IMR-90 (cell line): ENCODE measurements around the gene FCRL5. TPM values are rescaled to one million over a fixed set of nuclear protein-coding genes. Genes with fewer than 3 reads are reported as not detected.

ENCODE experiments used
- ATAC-seq: fragments of 200-7000 bp; cut with Tn5 transposase; 2 replicates; pipeline ENCODE4 v1.9.1; 2020; ENCODE audit warnings: low read depth, mild to moderate bottlenecking, moderate library complexity
- BruUV-seq: library from RNA; stranded (reverse); fragments of 400-500 nt; replicated peaks from 2 replicates; lab custom pipeline; 2021; lab: Mats Ljungman, UMichigan
- CTCF ChIA-PET: fragments of 300-600 bp; formaldehyde crosslinking; extraction: SDS; loops from one replicate; lab custom pipeline; 2021; ENCODE audit warnings: antibody characterized with exemption; lab: Yijun Ruan, JAX
- POLR2A ChIA-PET: fragments of 300-600 bp; sonication (Branson Sonifier 250); formaldehyde crosslinking; loops from one replicate; lab custom pipeline; 2022; ENCODE audit warnings: antibody characterized with exemption; ENCODE audit not compliant: unreplicated experiment; lab: Charles Lee
- DNase-seq: peaks from one replicate; pipeline ENCODE4 v3.0.0; 2013
- H2AFZ ChIP-seq: replicated peaks from 2 replicates; pipeline ENCODE3; 2013; ENCODE audit warnings: low read length, mild to moderate bottlenecking; ENCODE audit not compliant: poor library complexity
- H2AK5ac ChIP-seq: 2 replicates; pipeline ENCODE4 v1.6.1; 2013; ENCODE audit warnings: low read depth, low read length, inconsistent platforms
- H2AK9ac ChIP-seq: replicated peaks from 2 replicates; pipeline ENCODE3; 2013; ENCODE audit warnings: mild to moderate bottlenecking, low read depth, low read length, moderate library complexity; ENCODE audit not compliant: poor library complexity
- H2BK120ac ChIP-seq: 2 replicates; pipeline ENCODE4 v1.6.1; 2013; ENCODE audit warnings: low read depth, low read length, inconsistent platforms
- H2BK15ac ChIP-seq: 3 replicates; pipeline ENCODE4 v1.6.1; 2013; ENCODE audit warnings: low read depth, low read length, inconsistent platforms
- H2BK20ac ChIP-seq: 2 replicates; pipeline ENCODE4 v1.6.1; 2013; ENCODE audit warnings: low read depth, mild to moderate bottlenecking, inconsistent platforms, low read length, moderate library complexity
- H2BK5ac ChIP-seq: 2 replicates; pipeline ENCODE4 v1.6.1; 2013; ENCODE audit warnings: mild to moderate bottlenecking, low read depth, low read length, inconsistent platforms; ENCODE audit not compliant: poor library complexity, severe bottlenecking
- H3K14ac ChIP-seq: replicated peaks from 2 replicates; pipeline ENCODE4 v1.6.1; 2013; ENCODE audit warnings: low read depth, low read length, inconsistent platforms
- H3K18ac ChIP-seq: 2 replicates; pipeline ENCODE4 v1.6.1; 2013; ENCODE audit warnings: low read depth, low read length, control low read depth
- H3K23ac ChIP-seq: 2 replicates; pipeline ENCODE4 v1.6.1; 2013; ENCODE audit warnings: low read depth, low read length, inconsistent platforms
- H3K27ac ChIP-seq: 2 replicates; pipeline ENCODE4 v1.5.1; 2013; ENCODE audit warnings: mild to moderate bottlenecking, control low read depth, low read length; ENCODE audit not compliant: insufficient read depth
- H3K27me3 ChIP-seq: 2 replicates; pipeline ENCODE4 v1.6.1; 2013; ENCODE audit warnings: low read length; ENCODE audit not compliant: control insufficient read depth, insufficient read depth
- H3K36me3 ChIP-seq: 2 replicates; pipeline ENCODE4 v1.6.1; 2013; ENCODE audit warnings: low read length, mixed read lengths; ENCODE audit not compliant: control insufficient read depth, insufficient read depth
- H3K4ac ChIP-seq: 2 replicates; pipeline ENCODE4 v1.6.1; 2013; ENCODE audit warnings: low read depth, low read length, inconsistent platforms
- H3K4me1 ChIP-seq: 2 replicates; pipeline ENCODE4 v1.6.1; 2013; ENCODE audit warnings: low read length, mixed read lengths; ENCODE audit not compliant: control insufficient read depth, insufficient read depth
- H3K4me2 ChIP-seq: 2 replicates; pipeline ENCODE4 v1.6.1; 2013; ENCODE audit warnings: low read depth, mild to moderate bottlenecking, control low read depth, low read length, moderate library complexity
- H3K4me3 ChIP-seq: 2 replicates; pipeline ENCODE4 v1.5.1; 2013; ENCODE audit warnings: low read depth, mild to moderate bottlenecking, control low read depth, low read length, moderate library complexity; ENCODE audit not compliant: insufficient read depth
- H3K56ac ChIP-seq: 2 replicates; pipeline ENCODE4 v1.6.1; 2013; ENCODE audit warnings: low read length, inconsistent platforms; ENCODE audit not compliant: insufficient read depth; ENCODE audit errors: extremely low read depth
- H3K79me1 ChIP-seq, 2 experiments: 2 replicates each; pipeline ENCODE4 v1.6.1; 2013; ENCODE audit warnings: low read length in 2 of 2, inconsistent platforms in 1 of 2, low read depth in 1 of 2
- H3K9ac ChIP-seq: 2 replicates; pipeline ENCODE4 v1.6.1; 2013; ENCODE audit warnings: low read depth, low read length, control low read depth
- H3K9me1 ChIP-seq: 2 replicates; pipeline ENCODE4 v1.6.1; 2013; ENCODE audit warnings: low read length, inconsistent platforms; ENCODE audit not compliant: insufficient read depth
- H3K9me3 ChIP-seq: 2 replicates; pipeline ENCODE4 v1.6.1; 2013; ENCODE audit warnings: low read length; ENCODE audit not compliant: control insufficient read depth, insufficient read depth
- H4K20me1 ChIP-seq: 2 replicates; pipeline ENCODE4 v1.6.1; 2013; ENCODE audit warnings: low read length, inconsistent platforms; ENCODE audit not compliant: insufficient read depth
- H4K5ac ChIP-seq: 2 replicates; pipeline ENCODE4 v1.6.1; 2013; ENCODE audit warnings: mild to moderate bottlenecking, low read depth, low read length, control low read depth
- H4K8ac ChIP-seq, 2 experiments: 2 replicates each; pipeline ENCODE4 v1.6.1; 2013; ENCODE audit warnings: low read depth in 2 of 2, low read length in 2 of 2, control low read depth in 1 of 2, inconsistent platforms in 1 of 2
- H4K91ac ChIP-seq: 2 replicates; pipeline ENCODE4 v1.6.1; 2013; ENCODE audit warnings: low read depth, low read length, inconsistent platforms; ENCODE audit not compliant: insufficient read depth
- CHD1 ChIP-seq: IDR thresholded peaks from 2 replicates; pipeline ENCODE4 v1.6.1; 2012; ENCODE audit warnings: low read depth, low read length, improper control_type of control experiment
- MAFK ChIP-seq: IDR thresholded peaks from 2 replicates; pipeline ENCODE4 v1.6.1; 2012; ENCODE audit warnings: low read depth, low read length, improper control_type of control experiment
- MXI1 ChIP-seq: IDR thresholded peaks from 2 replicates; pipeline ENCODE4 v1.6.1; 2012; ENCODE audit warnings: low read depth, mild to moderate bottlenecking, low read length, moderate library complexity, borderline replicate concordance
- RAD21 ChIP-seq: IDR thresholded peaks from 2 replicates; pipeline ENCODE4 v1.6.1; 2012; ENCODE audit warnings: low read length, improper control_type of control experiment
- RCOR1 ChIP-seq: IDR thresholded peaks from 2 replicates; pipeline ENCODE4 v1.6.1; 2012; ENCODE audit warnings: mild to moderate bottlenecking, low read length, improper control_type of control experiment; ENCODE audit not compliant: insufficient replicate concordance
- RFX5 ChIP-seq: IDR thresholded peaks from 2 replicates; pipeline ENCODE4 v1.8.0; 2012; ENCODE audit warnings: low read depth, mild to moderate bottlenecking, low read length, moderate library complexity
- SMC3 ChIP-seq: fragments of 150-350 bp; IDR thresholded peaks from 2 replicates; pipeline ENCODE4 v1.6.1; 2016; ENCODE audit warnings: low read depth, mild to moderate bottlenecking, antibody characterized with exemption, low read length, moderate library complexity
- WGBS, 2 experiments: methylation state at CpG; one replicate each; pipeline versions ENCODE4 v1.1.5 to v1.1.7; 2013; ENCODE audit warnings: missing lambda C conversion rate in 2 of 2; ENCODE audit not compliant: insufficient read length in 1 of 2; ENCODE audit errors: extremely low coverage in 2 of 2; 5-methylcytosine and 5-hydroxymethylcytosine counted together
- dilution Hi-C: fragments of 300-500 bp; cut with HindIII; formaldehyde crosslinking; loops from one replicate; pipeline ENCODE4 v1.14.3; 2018; ENCODE audit warnings: low sequenced_read_pairs; ENCODE audit not compliant: unreplicated experiment
- in situ Hi-C: fragments of 300-500 bp; cut with MboI; formaldehyde crosslinking; loops from 3 replicates; pipeline ENCODE4 v1.14.3; 2019; ENCODE audit warnings: low sequenced_read_pairs, inconsistent platforms, mixed read lengths
- intact Hi-C: fragments of 100-400 bp; cut with micrococcal nuclease; formaldehyde crosslinking; loops from 2 replicates; pipeline ENCODE4 v1.10.0; 2022
- polyA plus RNA-seq, 3 experiments: library from polyadenylated mRNA; depleted of rRNA; stranded (reverse); fragments of >200 nt; gene quantifications; 2 replicates each; pipeline ENCODE4 v1.2.3, GENCODE V29; 2012; ENCODE audit warnings: low replicate concordance in 1 of 3
- total RNA-seq: library from RNA; depleted of rRNA; stranded (reverse); fragments of >200 nt; gene quantifications from 2 replicates; pipeline ENCODE4 v1.2.3, GENCODE V29; 2012
- TF ChIP-seq, protein P1 (sequence below): fragments of 150-350 bp; IDR thresholded peaks from 2 replicates; pipeline ENCODE4 v1.6.1; 2017; ENCODE audit warnings: mild to moderate bottlenecking, antibody characterized with exemption, low read length, low read depth
- TF ChIP-seq, protein P2 (sequence below): fragments of 150-350 bp; IDR thresholded peaks from 2 replicates; pipeline ENCODE4 v1.6.1; 2016; ENCODE audit warnings: low read depth, mild to moderate bottlenecking, low read length, moderate library complexity, borderline replicate concordance

The FCRL5 gene
- total and polyA plus RNA-seq, 2 of the 4 experiments (the other 2 are of a cell fraction), result not detected

DNA sequence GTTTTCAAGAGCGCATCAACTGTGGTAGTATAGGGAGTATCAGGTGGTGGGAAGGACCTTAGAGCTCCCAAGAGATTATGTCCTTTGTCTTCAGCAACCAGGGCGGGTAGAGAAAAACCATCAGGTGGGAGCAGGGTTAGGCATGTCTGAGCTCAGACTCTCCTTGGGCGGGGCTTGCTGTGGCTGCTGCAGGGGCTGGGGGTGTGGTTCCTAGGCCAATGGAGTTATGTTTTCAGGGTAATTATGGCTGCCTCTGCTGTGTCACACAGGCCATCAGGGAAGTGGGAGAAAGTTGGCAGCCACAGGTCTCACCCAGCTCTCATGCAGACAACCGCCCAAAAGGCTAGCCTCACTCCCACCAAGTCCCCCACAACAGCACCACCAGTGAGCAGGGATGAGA, 74.9 kb downstream of the FCRL5 start:
- intact Hi-C loops (no loop called here), dilution Hi-C loops (no loop called here), in situ Hi-C loops (no loop called here)
- Histone ChIP-seq H3K79me1 (no peaks in the 10 kb centered on the region), H3K23ac (no peak overlapping the region), H4K20me1 (no peaks in the 10 kb centered on the region), H3K9me3 (no peaks in the 10 kb centered on the region), H3K18ac (no peak overlapping the region), H3K4ac (no peak overlapping the region), H2BK20ac (no peak overlapping the region), H3K27me3 (no peaks in the 10 kb centered on the region), H2BK5ac (no peak overlapping the region), H3K36me3 (no peaks in the 10 kb centered on the region), H3K27ac (no peak overlapping the region), H2AFZ (no peak overlapping the region), H2BK15ac (no peak overlapping the region), H3K4me3 (no peak overlapping the region), H3K4me1 (no peaks in the 10 kb centered on the region), H3K9me1 (no peaks in the 10 kb centered on the region), H4K8ac (no peak overlapping the region), H3K56ac (no peak overlapping the region), H3K4me2 (no peak overlapping the region), H2AK9ac (no peak overlapping the region), H3K9ac (no peak overlapping the region), H2BK120ac (no peak overlapping the region), H2AK5ac (no peak overlapping the region), H4K91ac (no peak overlapping the region), H3K14ac (no peak overlapping the region), H4K5ac (no peak overlapping the region)
- BruUV-seq, result no TSS peak
- DNase-seq, result no peak
- no peak for TF ChIP-seq RCOR1
- no peak for TF ChIP-seq SMC3
- no peak for TF ChIP-seq MXI1
- TF ChIP-seq, protein P1, sequence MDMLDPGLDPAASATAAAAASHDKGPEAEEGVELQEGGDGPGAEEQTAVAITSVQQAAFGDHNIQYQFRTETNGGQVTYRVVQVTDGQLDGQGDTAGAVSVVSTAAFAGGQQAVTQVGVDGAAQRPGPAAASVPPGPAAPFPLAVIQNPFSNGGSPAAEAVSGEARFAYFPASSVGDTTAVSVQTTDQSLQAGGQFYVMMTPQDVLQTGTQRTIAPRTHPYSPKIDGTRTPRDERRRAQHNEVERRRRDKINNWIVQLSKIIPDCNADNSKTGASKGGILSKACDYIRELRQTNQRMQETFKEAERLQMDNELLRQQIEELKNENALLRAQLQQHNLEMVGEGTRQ, result no peak
- TF ChIP-seq MAFK, result no peak
- TF ChIP-seq RFX5, result no peak
- no peak for TF ChIP-seq RAD21
- no peak for TF ChIP-seq CHD1
- TF ChIP-seq, protein P2, sequence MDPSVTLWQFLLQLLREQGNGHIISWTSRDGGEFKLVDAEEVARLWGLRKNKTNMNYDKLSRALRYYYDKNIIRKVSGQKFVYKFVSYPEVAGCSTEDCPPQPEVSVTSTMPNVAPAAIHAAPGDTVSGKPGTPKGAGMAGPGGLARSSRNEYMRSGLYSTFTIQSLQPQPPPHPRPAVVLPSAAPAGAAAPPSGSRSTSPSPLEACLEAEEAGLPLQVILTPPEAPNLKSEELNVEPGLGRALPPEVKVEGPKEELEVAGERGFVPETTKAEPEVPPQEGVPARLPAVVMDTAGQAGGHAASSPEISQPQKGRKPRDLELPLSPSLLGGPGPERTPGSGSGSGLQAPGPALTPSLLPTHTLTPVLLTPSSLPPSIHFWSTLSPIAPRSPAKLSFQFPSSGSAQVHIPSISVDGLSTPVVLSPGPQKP, result no peak
- POLR2A ChIA-PET, result no interaction called here
- no CpG with 5 or more reads among the region's 4 CpGs for WGBS, 2 experiments
- CTCF ChIA-PET, result no interaction called here
- no peak for ATAC-seq
